GM18951 (cell line): Measurements from ENCODE around the gene INO80D.
"Not testable (repeated sequence)": the region's sequence is repeated elsewhere in the genome, so short reads cannot be mapped to it uniquely, and the experiment has no call there.

Experiments used
- POLR2A ChIP-seq: IDR thresholded peaks from 4 replicates; pipeline ENCODE4 v1.6.1; 2011; ENCODE audit warnings: mild to moderate bottlenecking; ENCODE audit not compliant: insufficient read length, insufficient read depth; ENCODE audit errors: extremely low read depth
- in situ Hi-C: fragments of 300-500 bp; cut with MboI; formaldehyde crosslinking; loops from one replicate; pipeline ENCODE4 v1.12.0; 2022; ENCODE audit warnings: low sequenced_read_pairs, mixed read lengths, inconsistent platforms; ENCODE audit not compliant: unreplicated experiment

The INO80D gene

DNA sequence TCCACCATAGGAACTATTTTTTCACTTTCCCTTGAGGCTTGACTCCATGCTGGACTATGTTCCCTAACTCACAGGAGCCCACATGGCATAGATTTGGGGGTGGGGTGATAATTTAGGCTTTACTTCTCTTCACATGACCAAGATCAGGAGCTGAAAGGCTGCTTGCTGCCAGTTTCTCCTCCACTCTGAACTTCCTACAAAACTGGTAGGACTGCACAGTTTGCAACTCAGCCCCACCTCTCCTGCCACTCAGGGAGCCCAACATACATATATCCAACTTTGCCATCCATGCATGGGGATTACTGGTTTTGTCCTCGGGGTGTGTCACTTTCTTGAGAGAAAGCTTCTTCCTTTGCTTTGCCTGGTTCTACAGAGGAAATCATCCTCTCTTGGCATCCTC lies 14.2 kb downstream of the INO80D start:
- in situ Hi-C loops = no loop called here
- no peak for TF ChIP-seq POLR2A

GRCh38 chr2:206069417-206069816 lies 16.6 kb downstream of the INO80D start:
- in situ Hi-C loops = no loop called here
- no peak for TF ChIP-seq POLR2A

DNA sequence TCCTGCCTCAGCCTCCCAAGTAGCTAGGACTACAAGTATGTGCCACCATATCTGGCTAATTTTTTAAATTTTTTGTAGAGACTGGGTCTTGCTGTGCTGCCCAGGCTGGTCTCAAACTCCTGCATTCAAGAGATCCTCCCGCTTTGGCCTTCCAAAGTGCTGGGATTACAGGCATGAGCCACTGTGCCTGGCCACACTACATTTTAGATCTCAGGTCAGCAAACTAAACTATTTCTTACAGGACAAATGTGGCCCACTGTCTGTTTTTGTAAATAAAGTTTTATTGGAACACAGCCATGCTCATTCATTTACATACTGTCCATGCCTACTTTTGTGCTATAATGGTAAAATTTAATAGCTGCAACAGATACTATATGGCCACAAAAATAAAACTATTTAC lies 17.8 kb downstream of the INO80D start:
- in situ Hi-C loops = no loop called here

DNA sequence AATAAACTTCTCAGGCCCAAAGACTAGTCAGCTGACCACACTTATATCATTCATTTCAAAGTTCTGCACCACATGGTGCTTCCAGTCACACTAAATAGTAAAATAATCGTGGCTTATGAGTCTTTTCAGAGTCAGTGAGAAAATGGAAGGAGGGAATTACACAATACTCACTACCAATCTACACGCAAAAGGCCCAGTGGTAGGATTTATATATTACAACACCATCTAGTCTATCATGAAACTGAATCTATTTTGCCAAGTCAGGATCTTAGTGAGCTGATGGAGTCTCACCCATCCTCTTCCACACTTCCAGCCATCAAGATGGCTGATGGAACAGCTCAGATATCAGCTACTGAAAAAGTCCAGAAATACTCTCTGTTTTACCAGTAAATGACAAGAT lies 21.9 kb downstream of the INO80D start:
- in situ Hi-C loops = no loop called here
- no peak for TF ChIP-seq POLR2A

More for the DNA sequence above, 17.8 kb downstream of the INO80D start:
- no peak for TF ChIP-seq POLR2A

DNA sequence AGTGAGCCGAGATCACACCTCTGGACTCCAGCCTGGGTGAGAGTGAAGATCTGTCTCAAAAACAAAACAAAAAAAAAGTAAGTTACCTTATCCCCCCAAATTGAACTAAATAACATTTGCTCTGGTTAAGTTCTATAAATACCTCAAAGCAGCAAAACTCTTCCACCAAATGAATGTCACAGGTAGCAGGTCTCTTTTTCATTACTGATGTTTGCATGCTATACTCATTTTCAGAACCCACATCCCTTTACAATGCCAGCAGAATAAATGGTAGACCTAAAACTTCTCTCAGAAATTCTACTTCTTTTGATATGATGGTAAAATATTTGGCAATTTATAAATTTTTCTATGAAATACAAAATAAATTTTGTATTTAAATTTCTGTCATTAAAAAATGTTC lies 22.3 kb downstream of the INO80D start:
- in situ Hi-C loops = no loop called here
- TF ChIP-seq POLR2A = no peak

- no peak for TF ChIP-seq POLR2A
- in situ Hi-C loops = no loop called here
Observed at GRCh38 chr2:206062724-206063123, 23.2 kb downstream of the INO80D start.

DNA sequence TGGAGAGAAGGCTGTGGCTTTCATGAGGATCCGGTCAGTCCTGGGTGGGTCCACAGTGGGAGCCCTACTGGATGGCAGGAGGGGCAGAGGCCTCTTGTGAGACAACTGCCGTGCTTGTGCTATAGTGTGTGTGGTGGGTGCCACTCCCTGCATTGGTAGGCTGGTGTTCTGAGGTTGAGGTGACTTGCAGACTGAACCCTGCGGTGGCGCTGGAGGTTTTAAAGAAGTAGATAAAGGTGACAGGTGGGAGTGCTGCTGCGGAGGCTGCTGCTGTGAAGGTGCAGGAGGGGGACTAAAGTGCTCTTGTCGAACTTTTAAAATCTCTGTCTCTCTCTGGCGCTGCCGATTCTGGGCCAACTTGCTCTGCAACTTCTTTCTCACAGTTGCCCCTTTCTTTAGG lies 29.7 kb downstream of the INO80D start:
- in situ Hi-C loops = no loop called here
- no peak for TF ChIP-seq POLR2A

GRCh38 chr2:206054952-206055351 lies 31.0 kb downstream of the INO80D start:
- no peak for TF ChIP-seq POLR2A
- in situ Hi-C loops = no loop called here

- TF ChIP-seq POLR2A = no peak
- in situ Hi-C loops = no loop called here
Observed at GRCh38 chr2:206051912-206052311, 34.1 kb downstream of the INO80D start.

- in situ Hi-C loops = no loop called here
- TF ChIP-seq POLR2A = no peak
Observed at GRCh38 chr2:206049392-206049791, 36.6 kb downstream of the INO80D start.

- in situ Hi-C loops = no loop called here
- no peak for TF ChIP-seq POLR2A
Observed at GRCh38 chr2:206045251-206045650, 40.7 kb downstream of the INO80D start.

- TF ChIP-seq POLR2A = no peak
- in situ Hi-C loops = no loop called here
Observed at GRCh38 chr2:206040525-206040924, 45.4 kb downstream of the INO80D start.

- in situ Hi-C loops = not testable (repeated sequence)
Observed at GRCh38 chr2:206035393-206035792, 50.6 kb downstream of the INO80D start.

DNA sequence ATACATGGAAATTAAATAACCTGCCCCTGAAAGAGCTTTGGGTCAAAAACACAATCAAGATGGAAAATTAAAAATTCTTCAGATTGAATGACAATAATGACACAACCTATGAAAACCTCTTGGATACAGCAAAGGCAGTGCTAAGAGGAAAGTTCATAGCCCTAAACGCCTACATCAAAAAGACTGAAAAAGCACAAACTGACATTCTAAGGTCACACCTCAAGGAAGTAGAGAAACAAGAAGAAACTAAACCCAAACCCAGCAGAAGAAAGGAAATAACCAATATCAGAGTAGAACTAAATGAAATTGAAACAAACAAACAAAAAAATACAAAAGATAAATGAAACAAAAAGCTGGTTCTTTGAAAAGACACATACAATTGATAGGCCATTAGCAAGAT lies 52.5 kb downstream of the INO80D start:
- in situ Hi-C loops = not testable (repeated sequence)

GRCh38 chr2:206031950-206032567 lies 53.9 kb downstream of the INO80D start:
- in situ Hi-C loops = no loop called here
- TF ChIP-seq POLR2A = no peak
